Astrocyte (in vitro differentiated cells and primary cell): ENCODE data around the gene DNPH1. TPM values are rescaled to one million over a fixed set of nuclear protein-coding genes. Genes with fewer than 3 reads are reported as not detected.

Source experiments
- total RNA-seq: library from RNA; stranded (reverse); gene quantifications from 2 replicates; pipeline ENCODE4 v1.2.1, GENCODE V29; 2021

DNPH1 gene
- total RNA-seq, 1 donor from 2014 or later = 15.1 TPM

Other genes starting within 250 kb of the DNPH1 start
- gene PPP2R5D, start 244.9 kb downstream of the DNPH1 start, total RNA-seq = 48.0 and 53.0 TPM in 2 replicates
- 54.2 and 55.9 TPM in 2 replicates for gene MEA1, start 215.5 kb downstream of the DNPH1 start, total RNA-seq
- gene KLHDC3, start 215.2 kb downstream of the DNPH1 start, total RNA-seq = 67.4 and 69.6 TPM in 2 replicates
- 68.6 and 77.9 TPM in 2 replicates for gene RRP36, start 207.9 kb downstream of the DNPH1 start, total RNA-seq
- 21.2 and 26.3 TPM in 2 replicates for gene CUL7, start 175.6 kb downstream of the DNPH1 start, total RNA-seq
- gene MRPL2, start 170.0 kb downstream of the DNPH1 start, total RNA-seq = 47.4 and 59.7 TPM in 2 replicates
- 34.1 and 35.4 TPM in 2 replicates for gene KLC4, start 169.8 kb downstream of the DNPH1 start, total RNA-seq
- 506 and 728 TPM in 2 replicates for gene PTK7, start 153.2 kb downstream of the DNPH1 start, total RNA-seq
- 53.5 and 54.9 TPM in 2 replicates for gene SRF, start 58.2 kb downstream of the DNPH1 start, total RNA-seq
- 11.1 TPM in 2 replicates for gene CUL9, start 47.3 kb downstream of the DNPH1 start, total RNA-seq
- gene TTBK1, start 14.0 kb upstream of the DNPH1 start, total RNA-seq = 0.14 TPM in 1 of 2 replicates, not detected in the other
- gene SLC22A7, start 68.8 kb upstream of the DNPH1 start, total RNA-seq = not detected in 2 replicates
- not detected in 2 replicates for gene CRIP3, start 79.3 kb upstream of the DNPH1 start, total RNA-seq
- gene ZNF318, start 140.2 kb upstream of the DNPH1 start, total RNA-seq = 9.8 and 10.9 TPM in 2 replicates
- gene ABCC10, start 198.1 kb upstream of the DNPH1 start, total RNA-seq = 37.2 and 40.8 TPM in 2 replicates
- 0.41 and 0.68 TPM in 2 replicates for gene DLK2, start 226.1 kb upstream of the DNPH1 start, total RNA-seq
- 26.6 and 28.3 TPM in 2 replicates for gene TJAP1, start 248.1 kb upstream of the DNPH1 start, total RNA-seq